GM12865 (cell line): ENCODE measurements around the gene PRUNE2.

Experiments
- DNase-seq: peaks from one replicate; pipeline ENCODE4 v3.0.0; 2010; ENCODE audit warnings: low read depth
- H3K4me3 ChIP-seq: 2 replicates; pipeline ENCODE4 v1.5.1; 2011; ENCODE audit warnings: mild to moderate bottlenecking, low read depth, low read length, control low read depth
- CTCF ChIP-seq: IDR thresholded peaks from 2 replicates; pipeline ENCODE4 v1.5.1; 2011; ENCODE audit warnings: low read length, control low read depth, low read depth, inconsistent platforms; ENCODE audit not compliant: insufficient read depth; ENCODE audit errors: missing control alignments

PRUNE2 gene

GRCh38 chr9:76690246-76690972, 215.5 kb downstream of the PRUNE2 start:
- TF ChIP-seq CTCF = no peak
- no peak for DNase-seq
- no peak overlapping the region for H3K4me3 ChIP-seq

GRCh38 chr9:76688471-76689238, 217.3 kb downstream of the PRUNE2 start:
- DNase-seq = no peak
- no peak for TF ChIP-seq CTCF
- H3K4me3 ChIP-seq = no peak overlapping the region

- no peak overlapping the region for H3K4me3 ChIP-seq
- DNase-seq = no peak
- TF ChIP-seq CTCF = no peak
Observed at GRCh38 chr9:76687861-76688391, 218.0 kb downstream of the PRUNE2 start.

- no peak overlapping the region for H3K4me3 ChIP-seq
- DNase-seq = no peak
- no peak for TF ChIP-seq CTCF
Observed at GRCh38 chr9:76686756-76687155, 219.2 kb downstream of the PRUNE2 start.

- DNase-seq = no peak
- no peak for TF ChIP-seq CTCF
- no peak overlapping the region for H3K4me3 ChIP-seq
Observed at GRCh38 chr9:76684213-76684612, 221.7 kb downstream of the PRUNE2 start.

- H3K4me3 ChIP-seq = no peak overlapping the region
- no peak for DNase-seq
- TF ChIP-seq CTCF = no peak
Observed at GRCh38 chr9:76681556-76681955, 224.4 kb downstream of the PRUNE2 start.
